Measurements from ENCODE around the gene BNIP2.

The BNIP2 gene

GRCh38 chr15:59678620-59679019, 10.5 kb downstream of the BNIP2 start:
- H3K27ac ChIP-seq, result no peak overlapping the region
- intact Hi-C loops (cut with DNase I; ENCODE audit: low total_unique reads), result no loop called here

GRCh38 chr15:59678172-59678571, 10.9 kb downstream of the BNIP2 start:
- H3K27ac ChIP-seq, result no peak overlapping the region
- TF ChIP-seq CTCF (IDR thresholded peaks at IDR 0.05), result no peak
- H3K4me1 ChIP-seq, result no peaks in the 10 kb centered on the region
- intact Hi-C loops (cut with DNase I; ENCODE audit: low total_unique reads), result no loop called here
- H3K36me3 ChIP-seq, result peaks cover 75 to 91% (median 83%) of the 10 kb centered on the region in 3 donors
- no peak overlapping the region for H3K4me3 ChIP-seq
- H3K27me3 ChIP-seq, result no peaks in the 10 kb centered on the region
- no peaks in the 10 kb centered on the region for H3K9me3 ChIP-seq
- no peak for DNase-seq

More at GRCh38 chr15:59678620-59679019, 10.5 kb downstream of the BNIP2 start:
- H3K9me3 ChIP-seq, result no peaks in the 10 kb centered on the region
- no peaks in the 10 kb centered on the region for H3K4me1 ChIP-seq
- no peak overlapping the region for H3K4me3 ChIP-seq
- DNase-seq, result no peak
- no peak for TF ChIP-seq CTCF (IDR thresholded peaks at IDR 0.05)
- H3K36me3 ChIP-seq, result peaks cover 75 to 86% (median 78%) of the 10 kb centered on the region in 3 donors
- no peaks in the 10 kb centered on the region for H3K27me3 ChIP-seq

GRCh38 chr15:59676565-59676964, 12.6 kb downstream of the BNIP2 start:
- DNase-seq, result no peak
- no peaks in the 10 kb centered on the region for H3K27me3 ChIP-seq
- peaks cover 80 to 100% (median 86%) of the 10 kb centered on the region in 3 donors for H3K36me3 ChIP-seq
- no peaks in the 10 kb centered on the region for H3K4me1 ChIP-seq
- no peaks in the 10 kb centered on the region for H3K9me3 ChIP-seq
- no peak overlapping the region for H3K4me3 ChIP-seq
- intact Hi-C loops (cut with DNase I; ENCODE audit: low total_unique reads), result no loop called here
- no peak for TF ChIP-seq CTCF (IDR thresholded peaks at IDR 0.05)
- H3K27ac ChIP-seq, result no peak overlapping the region

GRCh38 chr15:59674361-59674877, 14.7 kb downstream of the BNIP2 start:
- no peak overlapping the region for H3K4me3 ChIP-seq
- no peaks in the 10 kb centered on the region for H3K4me1 ChIP-seq
- no peak overlapping the region for H3K27ac ChIP-seq
- H3K27me3 ChIP-seq, result no peaks in the 10 kb centered on the region
- no peaks in the 10 kb centered on the region for H3K9me3 ChIP-seq
- DNase-seq, result no peak
- TF ChIP-seq CTCF (IDR thresholded peaks at IDR 0.05), result no peak
- intact Hi-C loops (cut with DNase I; ENCODE audit: low total_unique reads), result no loop called here
- peaks cover 79 to 100% (median 79%) of the 10 kb centered on the region in 3 donors for H3K36me3 ChIP-seq

GRCh38 chr15:59668556-59668955, 20.6 kb downstream of the BNIP2 start:
- H3K27ac ChIP-seq, result no peak overlapping the region
- H3K4me1 ChIP-seq, result no peaks in the 10 kb centered on the region
- H3K36me3 ChIP-seq, result peaks cover 59 to 98% (median 73%) of the 10 kb centered on the region in 3 donors
- no peak overlapping the region for H3K4me3 ChIP-seq
- DNase-seq, result no peak
- no peaks in the 10 kb centered on the region for H3K27me3 ChIP-seq
- no peak for TF ChIP-seq CTCF (IDR thresholded peaks at IDR 0.05)
- H3K9me3 ChIP-seq, result no peaks in the 10 kb centered on the region
- intact Hi-C loops (cut with DNase I; ENCODE audit: low total_unique reads), result no loop called here

- no peak overlapping the region for H3K27ac ChIP-seq
- no peak overlapping the region for H3K4me3 ChIP-seq
- intact Hi-C loops (cut with DNase I; ENCODE audit: low total_unique reads), result loop anchor here (5.0 kb wide), 1 partner anchor 670 kb away; no protein-coding TSS in a partner anchor
- TF ChIP-seq CTCF (IDR thresholded peaks at IDR 0.05), result no peak
- no peaks in the 10 kb centered on the region for H3K27me3 ChIP-seq
- no peak for DNase-seq
- no peaks in the 10 kb centered on the region for H3K9me3 ChIP-seq
- peaks cover 36 to 55% (median 39%) of the 10 kb centered on the region in 3 donors for H3K36me3 ChIP-seq
- peaks cover 0 to 4% (median 0%) of the 10 kb centered on the region in 4 donors for H3K4me1 ChIP-seq
Measured at GRCh38 chr15:59662260-59662659, 26.9 kb downstream of the BNIP2 start.

Measured in tibial artery (tissue), 4 donors.